Activated CD8-positive, alpha-beta memory T cell treated with anti-CD3 and anti-CD28 coated beads for 4 hours (primary cell): Measurements from ENCODE around the gene HOXB5.

ENCODE experiments used
- DNase-seq, 2 donors: peaks; one replicate each; pipeline ENCODE4 v3.0.0-alpha.2; 2020; ENCODE audit warnings: low read depth in 2 of 2

HOXB5 gene

DNA sequence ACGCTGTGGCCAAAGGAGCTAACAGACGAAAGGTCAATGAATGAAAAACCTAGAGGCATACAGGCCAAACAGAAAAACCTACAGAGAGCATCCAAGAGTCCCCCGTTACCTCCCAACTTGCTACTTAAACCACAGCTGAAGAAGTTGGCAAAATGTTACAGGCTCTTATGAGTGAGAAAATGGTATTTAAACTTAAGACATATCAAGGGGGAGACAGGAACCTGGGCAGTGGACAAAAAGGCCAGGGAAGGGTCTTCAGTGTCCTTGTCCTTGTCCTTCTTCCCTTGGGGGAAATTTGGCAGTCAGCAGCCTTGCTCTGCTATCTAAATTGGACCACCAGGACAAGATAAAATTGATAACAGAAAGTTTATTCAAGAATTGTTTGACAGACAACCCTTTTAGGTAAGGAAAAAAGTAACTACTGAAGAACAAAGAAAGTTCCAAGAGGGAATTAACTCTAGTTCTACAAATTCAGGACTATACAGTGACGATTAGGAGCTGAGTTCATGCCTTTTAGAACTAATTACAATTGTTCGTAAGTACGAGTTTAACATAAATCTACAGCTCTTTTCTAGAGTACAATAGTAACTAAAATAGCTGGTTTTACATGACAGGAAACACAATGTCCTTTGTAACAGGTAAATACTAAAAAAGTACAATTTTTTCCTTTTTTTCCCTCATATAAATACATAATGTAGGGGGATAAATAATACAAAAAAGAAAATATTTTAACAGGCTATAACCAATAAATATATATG is 44.9 kb downstream of the HOXB5 start:
- DNase-seq: no peak

DNA sequence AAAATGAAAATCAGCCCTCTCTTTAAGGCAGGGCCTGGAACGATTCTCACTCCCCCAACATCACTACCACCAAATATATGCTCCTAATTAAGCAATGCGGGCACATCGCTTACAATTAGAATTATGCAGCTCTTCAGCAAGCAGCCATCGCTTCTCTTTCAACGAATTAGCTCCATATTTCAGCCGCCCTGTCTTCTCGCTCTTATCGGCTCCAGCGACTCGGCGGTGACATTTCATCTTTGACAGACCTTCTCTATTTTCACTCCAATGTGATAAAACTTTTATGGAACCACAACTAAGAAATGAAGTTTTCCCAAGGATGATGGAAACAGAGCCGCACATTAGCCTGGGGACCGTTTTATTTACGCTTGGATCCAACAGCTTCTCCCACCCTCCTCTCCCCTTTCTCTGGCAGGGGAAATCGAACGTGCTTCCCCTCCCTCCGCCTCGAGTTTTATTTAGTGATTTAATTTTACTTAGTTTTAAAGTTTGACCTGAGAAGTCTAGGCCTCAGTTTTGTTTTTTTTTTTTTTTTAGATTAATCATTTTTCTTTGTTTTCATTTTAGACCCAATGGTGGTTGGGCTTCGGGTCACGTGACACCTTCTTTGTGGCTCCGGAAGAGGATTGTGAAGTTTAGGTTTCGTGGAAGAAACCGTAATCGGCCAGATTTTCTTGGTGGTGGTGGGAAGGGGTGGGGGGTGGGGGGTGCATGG is 45.6 kb downstream of the HOXB5 start:
- DNase-seq: no peak

DNA sequence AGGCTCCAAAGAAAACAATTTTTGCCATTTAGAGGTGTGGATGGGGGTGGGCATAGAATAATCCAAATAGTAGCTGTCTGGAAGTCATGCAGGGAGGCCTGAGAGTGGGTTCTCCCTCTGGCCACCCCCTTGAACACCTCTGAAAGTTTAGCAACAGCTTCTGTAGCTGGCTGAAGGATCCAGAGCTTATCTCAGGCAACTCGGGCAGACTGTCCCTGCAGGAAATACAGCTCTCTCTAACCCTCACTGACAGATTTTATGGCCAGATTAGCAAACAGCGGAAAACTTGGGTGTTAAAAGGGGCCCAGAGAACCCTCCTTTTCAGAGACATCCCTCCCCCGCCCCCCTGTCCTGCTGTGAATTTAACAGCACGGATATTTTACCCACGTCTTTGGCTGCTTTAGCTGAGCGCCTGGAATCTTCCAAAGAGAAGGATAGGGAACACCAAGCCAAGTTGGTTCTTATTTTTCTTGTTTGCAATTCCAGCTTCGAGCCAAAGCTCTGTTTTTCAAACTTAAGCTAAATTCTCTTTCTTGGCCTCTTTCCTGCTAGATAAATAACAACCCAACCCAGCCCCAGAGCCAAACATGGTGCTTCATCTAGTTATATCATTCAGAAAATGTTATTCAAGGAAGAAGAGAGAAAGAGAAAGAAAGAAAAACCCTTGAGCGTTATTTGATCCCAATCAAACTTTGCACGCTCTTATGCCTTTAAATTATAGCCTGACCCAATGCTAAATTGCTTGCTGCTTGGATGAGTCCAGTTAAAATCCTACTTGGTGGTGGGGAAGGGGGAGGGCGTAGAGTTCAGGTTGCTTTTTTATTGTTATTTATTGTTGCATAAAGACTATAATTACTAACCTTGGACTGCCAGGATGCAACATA is 46.4 kb downstream of the HOXB5 start:
- no peak for DNase-seq

DNA sequence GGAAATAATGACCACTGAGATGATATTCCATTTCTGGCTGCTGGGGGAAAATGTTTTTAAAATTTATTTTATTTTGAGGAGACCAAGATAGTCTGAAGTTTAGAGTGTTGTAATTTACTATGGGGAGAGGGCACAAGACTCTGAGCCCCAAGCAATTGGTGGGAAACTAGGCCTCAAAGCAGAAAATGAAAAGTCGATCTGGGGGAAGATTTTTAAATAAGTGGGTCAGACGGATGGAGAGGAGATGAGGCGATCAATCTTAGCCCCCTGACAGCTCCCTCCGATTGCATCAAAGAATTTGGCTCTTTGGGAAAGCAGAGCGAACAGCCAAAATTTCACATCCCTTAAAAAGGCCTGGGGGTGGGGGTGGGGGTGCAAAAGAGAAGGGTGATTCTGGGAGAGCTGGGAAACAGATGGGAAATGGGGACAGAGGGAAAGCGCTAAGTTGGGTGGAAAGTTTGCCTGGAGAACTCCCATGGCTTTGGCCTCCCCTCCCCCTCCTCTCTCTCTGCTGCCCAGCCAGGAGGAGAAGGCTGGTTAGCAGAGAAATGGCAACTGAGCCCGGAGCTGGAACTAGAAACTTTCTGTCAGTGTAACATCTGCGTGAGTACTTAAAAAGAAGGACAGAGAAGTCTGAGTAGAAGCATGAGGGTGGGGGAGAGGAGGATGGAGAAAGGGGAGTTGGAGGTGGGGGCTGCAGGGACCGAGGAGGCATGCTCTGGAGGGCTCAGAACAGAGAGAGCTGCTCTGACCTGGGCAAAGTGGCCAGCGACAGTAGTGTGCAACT is 47.2 kb downstream of the HOXB5 start:
- DNase-seq: no peak

DNA sequence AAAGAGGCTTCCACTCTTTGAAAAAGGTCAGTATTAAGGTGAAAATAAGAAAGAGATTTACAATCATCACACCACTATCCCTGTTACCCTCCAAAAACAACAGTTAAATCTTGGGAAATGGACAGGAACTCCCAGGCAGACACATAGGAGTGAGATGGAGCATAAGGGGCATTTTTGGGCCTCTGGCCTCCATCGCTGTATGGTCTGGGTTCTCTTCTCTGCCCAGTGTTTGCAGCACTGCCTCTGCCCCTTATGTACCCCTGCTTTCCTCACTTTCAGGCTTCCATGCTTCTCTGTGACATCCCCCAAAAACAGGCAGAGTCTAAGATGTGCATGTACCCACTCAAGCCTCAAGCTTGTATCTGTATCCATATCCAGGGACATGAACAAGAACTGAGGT is 48.0 kb downstream of the HOXB5 start:
- DNase-seq: no peak

DNA sequence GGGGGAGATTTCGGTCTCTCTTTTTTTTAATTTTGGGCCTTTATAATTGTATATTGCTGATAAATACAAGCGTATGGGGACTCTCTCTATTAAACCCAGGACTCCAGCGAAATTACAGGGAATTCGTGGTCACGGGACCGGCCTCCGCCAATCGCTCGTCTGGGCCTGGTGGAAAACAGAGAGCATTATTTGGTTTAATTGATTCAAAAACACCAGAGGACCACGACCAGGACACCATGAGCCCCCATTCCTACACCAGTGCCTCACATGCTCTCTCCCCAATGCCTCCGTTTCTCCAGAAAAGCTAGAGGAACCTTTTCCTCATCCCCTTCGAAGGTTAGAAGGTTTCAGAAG is 48.6 kb downstream of the HOXB5 start, which contains the start of gene HOXB2:
TSS of gene HOXB2 (minus strand) at position 88 of the 354 bp plus-strand sequence. CDS start 198 bp downstream, outside the sequence.
- no peak for DNase-seq

DNA sequence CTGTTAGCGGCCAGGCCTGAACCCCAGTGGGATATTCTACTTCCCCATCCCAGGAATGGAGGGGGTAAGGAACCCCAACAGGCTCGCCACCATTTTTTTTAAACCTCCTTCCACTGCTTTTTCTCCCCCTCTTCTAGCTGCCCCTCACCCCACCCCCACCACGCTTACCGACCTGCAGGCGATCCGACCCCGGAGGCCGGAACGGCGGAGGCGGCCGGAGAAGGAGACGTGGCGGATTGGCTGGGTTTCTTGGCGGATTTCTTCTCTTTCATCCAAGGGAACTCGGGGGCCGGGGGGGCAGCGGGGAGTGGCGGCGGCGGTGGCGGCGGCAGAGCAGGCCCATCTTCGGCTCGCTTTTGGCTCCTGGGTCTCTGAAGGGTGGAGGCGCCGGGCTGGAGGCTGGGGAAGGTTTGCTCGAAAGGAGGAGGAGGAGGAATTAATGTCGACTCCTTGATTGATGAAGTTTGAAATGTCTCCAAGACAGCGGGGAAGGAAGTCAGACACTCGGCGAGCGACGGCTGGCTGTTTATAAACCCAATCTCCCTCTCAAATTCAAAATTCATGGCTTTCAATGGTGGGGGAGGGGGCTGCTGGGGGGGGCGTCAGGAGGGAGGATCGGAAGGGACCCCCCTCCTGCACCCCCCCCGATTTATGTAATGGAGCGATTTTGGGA is 49.1 kb downstream of the HOXB5 start:
- no peak for DNase-seq

DNA sequence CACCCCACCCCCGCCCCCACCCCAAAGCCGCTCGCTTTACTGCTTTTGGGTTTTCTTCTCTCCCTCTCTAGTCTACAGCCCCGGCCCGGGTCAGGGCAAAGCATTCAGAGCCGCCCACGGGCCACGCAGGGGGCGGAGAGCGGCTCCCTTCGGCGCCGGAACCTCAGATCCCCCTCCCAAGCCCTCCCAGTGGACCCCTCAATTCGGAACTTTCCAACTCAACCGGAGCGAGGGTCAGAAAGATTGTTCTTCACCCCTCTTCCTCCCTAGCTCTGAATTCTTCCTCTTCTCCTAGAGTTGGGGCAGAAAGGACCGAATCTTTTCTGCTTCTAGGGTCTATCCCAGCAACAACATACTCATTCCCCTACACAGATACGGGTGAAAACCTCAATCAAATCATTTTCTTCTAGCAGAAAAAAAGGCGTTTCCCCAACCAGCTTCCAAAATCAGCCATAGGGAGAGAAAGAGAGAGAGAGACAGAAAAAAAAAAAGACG is 49.7 kb downstream of the HOXB5 start:
- DNase-seq: no peak

DNA sequence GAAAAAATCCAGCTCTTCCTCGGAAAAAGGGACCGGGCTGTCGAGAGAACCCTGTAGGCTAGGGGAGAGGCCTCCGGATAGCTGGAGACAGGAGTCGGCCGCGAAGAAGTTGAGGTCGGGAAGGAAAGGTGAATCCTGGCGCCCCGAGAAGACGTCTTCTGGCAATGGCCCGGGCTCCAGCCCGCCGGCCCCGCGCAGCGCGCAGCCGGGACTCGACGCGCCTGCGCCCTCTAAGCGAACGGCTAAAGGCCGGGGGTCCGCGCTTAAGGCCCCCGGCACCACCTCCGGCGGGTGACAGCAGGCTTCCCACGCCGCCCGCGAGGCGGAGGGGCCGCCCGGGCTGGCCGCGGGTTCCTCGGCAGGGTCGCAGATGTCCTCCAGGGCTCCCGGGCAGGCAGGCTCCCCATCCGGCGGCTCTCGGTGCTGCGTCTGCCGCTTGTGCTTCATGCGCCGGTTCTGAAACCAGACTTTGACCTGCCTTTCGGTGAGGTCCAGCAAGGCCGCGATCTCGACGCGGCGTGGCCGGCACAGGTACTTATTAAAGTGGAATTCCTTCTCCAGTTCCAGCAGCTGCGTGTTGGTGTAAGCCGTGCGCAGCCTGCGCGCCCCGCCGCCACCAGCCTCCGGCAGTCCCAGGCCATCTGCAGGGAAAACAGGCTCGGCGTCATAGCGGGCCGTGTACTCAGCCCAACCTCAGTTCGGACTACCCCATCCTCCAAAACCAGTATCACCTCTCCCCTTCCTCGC is 50.3 kb downstream of the HOXB5 start:
- DNase-seq: no peak

DNA sequence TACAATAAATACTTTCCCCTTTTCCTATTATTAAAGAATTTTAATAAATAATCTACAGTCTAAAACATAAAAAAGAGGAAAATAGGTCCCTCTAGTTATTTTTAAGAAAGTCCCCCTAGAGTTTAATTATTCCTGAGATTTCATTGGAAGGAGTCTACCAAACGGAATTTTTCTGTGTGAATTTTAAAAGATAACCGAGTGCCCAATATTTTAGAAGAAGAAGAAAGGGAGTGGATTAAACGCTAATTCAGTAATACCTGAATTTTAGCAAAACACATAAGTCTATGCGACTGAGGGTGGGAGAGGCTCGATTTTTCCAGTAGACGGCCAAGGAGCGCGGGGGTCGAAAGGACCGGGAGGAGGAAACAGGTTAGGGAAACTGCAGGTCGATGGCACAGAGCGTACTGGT is 50.9 kb downstream of the HOXB5 start:
- no peak for DNase-seq

DNA sequence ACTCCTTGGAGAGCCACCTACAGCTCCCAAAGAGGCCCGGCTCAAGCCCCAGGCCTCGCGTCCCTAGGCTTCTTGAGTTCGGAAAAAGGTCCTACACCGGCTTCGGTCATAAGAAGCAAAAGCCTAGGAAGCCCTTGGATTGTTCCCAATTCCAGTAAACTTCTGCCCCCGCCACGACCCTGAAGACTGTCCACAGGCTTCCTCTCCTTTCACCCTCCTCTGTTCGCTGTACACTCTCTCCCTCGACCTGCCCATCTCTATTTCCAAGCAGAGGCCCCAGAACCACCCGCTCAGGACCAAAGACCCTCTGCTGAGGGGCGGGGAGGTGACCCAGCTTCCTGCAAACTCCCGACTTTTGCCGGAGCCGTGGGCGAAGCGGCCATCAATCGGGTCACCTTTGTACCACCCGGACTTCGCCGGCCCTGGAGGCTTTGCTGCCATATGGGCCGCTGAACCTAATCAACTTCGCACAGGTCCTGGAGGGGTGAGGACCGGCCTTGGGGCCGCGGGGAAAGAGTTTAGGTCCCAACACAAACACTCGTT is 51.4 kb downstream of the HOXB5 start:
- DNase-seq: no peak

DNA sequence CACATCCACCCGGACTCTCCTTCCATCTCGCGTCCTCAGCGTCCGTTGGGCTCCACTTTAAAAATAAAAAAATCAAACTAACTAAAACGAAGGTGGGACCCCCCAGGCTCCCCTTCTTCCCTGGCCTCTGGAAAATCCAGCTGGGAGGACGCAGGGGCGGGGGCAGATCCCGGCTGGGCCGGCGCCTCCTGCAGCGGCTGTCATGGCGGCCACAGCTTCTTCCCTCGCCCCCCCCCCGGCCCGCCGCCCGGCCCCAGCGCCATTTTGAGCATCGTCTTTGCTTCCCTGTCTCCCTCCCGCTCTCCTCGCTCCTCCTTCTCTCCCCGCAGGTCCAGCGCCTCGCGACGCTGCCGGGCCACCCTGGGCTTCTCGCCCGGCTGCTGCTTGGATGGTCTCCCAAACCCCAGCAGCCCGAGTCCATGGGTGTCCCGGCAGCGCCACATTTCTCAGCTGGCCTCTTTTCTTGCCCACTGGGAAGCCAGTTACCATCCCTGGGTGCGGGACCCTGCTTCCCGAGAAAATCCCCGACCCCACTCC is 51.9 kb downstream of the HOXB5 start:
- no peak for DNase-seq
